Measurements from ENCODE around the gene MTX1.
"Not testable (repeated sequence)": the region's sequence is repeated elsewhere in the genome, so short reads cannot be mapped to it uniquely, and the experiment has no call there.

Gene MTX1

DNA sequence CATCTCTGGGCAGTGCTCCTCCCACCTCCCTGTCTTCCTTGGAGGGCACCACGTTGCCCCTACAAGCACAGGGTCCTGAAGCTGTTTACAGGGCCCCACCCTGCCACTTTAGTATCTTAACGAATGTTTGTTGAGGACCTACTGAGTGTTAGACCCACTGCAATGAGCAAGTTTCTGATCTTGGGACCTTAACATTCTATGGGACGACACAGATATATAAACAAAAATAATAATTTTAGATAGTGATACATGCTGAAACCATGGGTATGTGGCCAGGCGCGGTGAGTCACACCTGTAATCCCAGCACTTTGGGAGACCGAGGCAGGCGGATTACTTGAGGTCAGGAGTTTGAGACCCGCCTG, 36.6 kb downstream of the MTX1 start:
- H3K36me3 ChIP-seq (ENCODE audit: low read depth), result peaks cover 23% of the 10 kb centered on the region
- no peak for ATAC-seq (ENCODE audit: low read depth)
- no peaks in the 10 kb centered on the region for H3K27me3 ChIP-seq (ENCODE audit: insufficient read depth, poor library complexity, severe bottlenecking)
- H3K27ac ChIP-seq (ENCODE audit: poor library complexity, severe bottlenecking), result peak overlapping the region; percentile 66
- H3K4me1 ChIP-seq (ENCODE audit: insufficient read depth, poor library complexity, severe bottlenecking), result peaks cover 5% of the 10 kb centered on the region
- TF ChIP-seq, protein P1, sequence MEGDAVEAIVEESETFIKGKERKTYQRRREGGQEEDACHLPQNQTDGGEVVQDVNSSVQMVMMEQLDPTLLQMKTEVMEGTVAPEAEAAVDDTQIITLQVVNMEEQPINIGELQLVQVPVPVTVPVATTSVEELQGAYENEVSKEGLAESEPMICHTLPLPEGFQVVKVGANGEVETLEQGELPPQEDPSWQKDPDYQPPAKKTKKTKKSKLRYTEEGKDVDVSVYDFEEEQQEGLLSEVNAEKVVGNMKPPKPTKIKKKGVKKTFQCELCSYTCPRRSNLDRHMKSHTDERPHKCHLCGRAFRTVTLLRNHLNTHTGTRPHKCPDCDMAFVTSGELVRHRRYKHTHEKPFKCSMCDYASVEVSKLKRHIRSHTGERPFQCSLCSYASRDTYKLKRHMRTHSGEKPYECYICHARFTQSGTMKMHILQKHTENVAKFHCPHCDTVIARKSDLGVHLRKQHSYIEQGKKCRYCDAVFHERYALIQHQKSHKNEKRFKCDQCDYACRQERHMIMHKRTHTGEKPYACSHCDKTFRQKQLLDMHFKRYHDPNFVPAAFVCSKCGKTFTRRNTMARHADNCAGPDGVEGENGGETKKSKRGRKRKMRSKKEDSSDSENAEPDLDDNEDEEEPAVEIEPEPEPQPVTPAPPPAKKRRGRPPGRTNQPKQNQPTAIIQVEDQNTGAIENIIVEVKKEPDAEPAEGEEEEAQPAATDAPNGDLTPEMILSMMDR (IDR thresholded peaks at IDR 0.05; ENCODE audit: poor library complexity, severe bottlenecking), result no peak
- DNase-seq (ENCODE audit: low spot score), result no peak
- peak overlapping the region; percentile 48 for H3K4me3 ChIP-seq (ENCODE audit: severe bottlenecking)
- H3K9me3 ChIP-seq (ENCODE audit: severe bottlenecking), result no peaks in the 10 kb centered on the region

DNA sequence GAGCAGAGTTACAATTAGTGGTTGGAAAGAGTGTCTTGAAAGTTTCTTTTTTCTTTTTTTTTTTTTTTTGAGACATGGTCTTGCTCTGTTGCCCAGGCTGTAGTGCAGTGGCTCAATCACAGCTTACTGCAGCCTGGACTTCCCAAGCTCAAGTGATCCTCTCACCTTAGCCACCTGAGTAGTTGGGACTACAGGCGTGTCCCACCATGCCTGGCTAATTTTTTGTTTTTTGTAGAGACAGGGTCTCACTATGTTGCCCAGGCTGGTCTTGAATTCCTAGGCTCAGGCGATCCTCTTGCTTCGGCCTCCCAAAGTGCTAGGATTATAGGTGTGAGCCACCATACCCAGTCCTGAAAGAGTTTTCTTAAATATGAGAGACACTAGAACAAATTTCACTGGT, 38.3 kb downstream of the MTX1 start:
- DNase-seq (ENCODE audit: low spot score); H3K27me3 ChIP-seq (ENCODE audit: insufficient read depth, poor library complexity, severe bottlenecking); ATAC-seq (ENCODE audit: low read depth); H3K9me3 ChIP-seq (ENCODE audit: severe bottlenecking); H3K4me1 ChIP-seq (ENCODE audit: insufficient read depth, poor library complexity, severe bottlenecking); H3K4me3 ChIP-seq (ENCODE audit: severe bottlenecking); H3K27ac ChIP-seq (ENCODE audit: poor library complexity, severe bottlenecking): not testable (repeated sequence)
- peaks cover 30% of the 10 kb centered on the region for H3K36me3 ChIP-seq (ENCODE audit: low read depth)

DNA sequence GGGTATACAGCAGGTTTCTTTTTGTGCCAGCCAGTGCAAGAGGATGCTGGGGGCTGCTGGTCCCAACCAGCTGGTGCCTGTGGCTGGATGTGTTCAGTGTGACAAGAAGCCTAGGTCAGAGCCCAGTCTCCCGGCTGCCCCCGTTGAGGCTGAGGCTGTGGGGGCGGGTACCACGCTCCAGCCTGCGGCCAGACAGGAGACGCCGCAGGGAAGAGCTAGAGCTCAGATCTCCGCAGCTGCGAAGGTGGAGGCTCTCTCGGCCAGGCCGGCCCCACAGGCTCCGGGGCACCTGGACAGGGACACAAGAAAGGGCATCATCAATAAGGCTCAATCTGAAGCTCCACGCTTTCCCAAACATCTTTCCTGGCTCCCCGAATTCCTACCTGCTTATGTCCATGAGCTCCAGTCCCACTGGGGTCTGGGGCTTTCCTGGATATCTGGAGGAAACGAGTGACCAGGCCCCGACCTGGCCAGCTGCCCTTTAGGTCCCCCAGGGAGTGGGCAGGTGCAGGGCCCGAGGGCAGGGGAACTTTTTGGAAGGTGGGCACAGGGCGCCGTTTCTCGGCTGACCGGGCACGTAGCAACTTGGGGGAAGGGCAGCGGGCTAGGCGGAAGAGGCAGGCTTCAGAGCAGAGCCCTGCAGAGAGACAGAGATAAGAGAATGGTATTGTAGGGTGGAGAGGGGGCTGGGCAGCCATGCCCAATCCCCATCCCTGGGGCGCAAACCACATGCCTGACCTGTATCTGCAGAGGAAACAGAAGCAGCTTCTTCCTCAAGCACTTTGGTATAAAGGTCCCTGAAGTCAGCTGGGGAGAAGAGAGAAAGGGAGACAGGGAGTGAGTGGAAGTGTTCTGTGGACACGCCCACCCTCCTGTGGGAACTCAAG, 39.4 kb downstream of the MTX1 start:
- no peak for DNase-seq (ENCODE audit: low spot score)
- H3K27me3 ChIP-seq (ENCODE audit: insufficient read depth, poor library complexity, severe bottlenecking), result no peaks in the 10 kb centered on the region
- H3K4me3 ChIP-seq (ENCODE audit: severe bottlenecking), result no peak overlapping the region
- TF ChIP-seq, protein P1 (IDR thresholded peaks at IDR 0.05; ENCODE audit: poor library complexity, severe bottlenecking), result no peak
- H3K4me1 ChIP-seq (ENCODE audit: insufficient read depth, poor library complexity, severe bottlenecking), result no peaks in the 10 kb centered on the region
- peaks cover 31% of the 10 kb centered on the region for H3K36me3 ChIP-seq (ENCODE audit: low read depth)
- no peak overlapping the region for H3K27ac ChIP-seq (ENCODE audit: poor library complexity, severe bottlenecking)
- ATAC-seq (ENCODE audit: low read depth), result no peak
- H3K9me3 ChIP-seq (ENCODE audit: severe bottlenecking), result no peaks in the 10 kb centered on the region

DNA sequence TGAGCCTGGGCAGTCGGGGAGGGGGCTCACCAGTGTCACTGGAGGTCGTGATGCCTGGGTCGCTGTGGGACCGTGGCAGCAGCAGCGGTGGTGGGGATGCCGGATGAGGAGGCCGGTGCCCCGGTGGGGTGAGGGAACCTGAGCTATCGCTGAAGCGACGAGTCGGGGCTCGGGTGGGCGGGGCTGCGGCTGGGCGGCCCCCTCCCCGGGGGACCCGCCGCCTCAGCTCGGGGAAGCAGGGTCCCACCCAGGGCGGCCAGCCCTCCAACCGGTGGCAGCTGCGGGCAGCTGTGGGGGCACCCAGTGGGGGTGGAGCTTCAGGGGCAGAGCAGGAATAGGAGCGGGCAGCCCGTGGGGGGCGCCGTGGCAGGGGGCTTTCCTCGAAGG, 41.7 kb downstream of the MTX1 start:
- H3K27ac ChIP-seq (ENCODE audit: poor library complexity, severe bottlenecking), result no peak overlapping the region
- H3K36me3 ChIP-seq (ENCODE audit: low read depth), result peaks cover 38% of the 10 kb centered on the region
- DNase-seq (ENCODE audit: low spot score), result no peak
- no peaks in the 10 kb centered on the region for H3K9me3 ChIP-seq (ENCODE audit: severe bottlenecking)
- peaks cover 5% of the 10 kb centered on the region for H3K4me1 ChIP-seq (ENCODE audit: insufficient read depth, poor library complexity, severe bottlenecking)
- ATAC-seq (ENCODE audit: low read depth), result no peak
- TF ChIP-seq, protein P1 (IDR thresholded peaks at IDR 0.05; ENCODE audit: poor library complexity, severe bottlenecking), result no peak
- no peaks in the 10 kb centered on the region for H3K27me3 ChIP-seq (ENCODE audit: insufficient read depth, poor library complexity, severe bottlenecking)
- H3K4me3 ChIP-seq (ENCODE audit: severe bottlenecking), result no peak overlapping the region

DNA sequence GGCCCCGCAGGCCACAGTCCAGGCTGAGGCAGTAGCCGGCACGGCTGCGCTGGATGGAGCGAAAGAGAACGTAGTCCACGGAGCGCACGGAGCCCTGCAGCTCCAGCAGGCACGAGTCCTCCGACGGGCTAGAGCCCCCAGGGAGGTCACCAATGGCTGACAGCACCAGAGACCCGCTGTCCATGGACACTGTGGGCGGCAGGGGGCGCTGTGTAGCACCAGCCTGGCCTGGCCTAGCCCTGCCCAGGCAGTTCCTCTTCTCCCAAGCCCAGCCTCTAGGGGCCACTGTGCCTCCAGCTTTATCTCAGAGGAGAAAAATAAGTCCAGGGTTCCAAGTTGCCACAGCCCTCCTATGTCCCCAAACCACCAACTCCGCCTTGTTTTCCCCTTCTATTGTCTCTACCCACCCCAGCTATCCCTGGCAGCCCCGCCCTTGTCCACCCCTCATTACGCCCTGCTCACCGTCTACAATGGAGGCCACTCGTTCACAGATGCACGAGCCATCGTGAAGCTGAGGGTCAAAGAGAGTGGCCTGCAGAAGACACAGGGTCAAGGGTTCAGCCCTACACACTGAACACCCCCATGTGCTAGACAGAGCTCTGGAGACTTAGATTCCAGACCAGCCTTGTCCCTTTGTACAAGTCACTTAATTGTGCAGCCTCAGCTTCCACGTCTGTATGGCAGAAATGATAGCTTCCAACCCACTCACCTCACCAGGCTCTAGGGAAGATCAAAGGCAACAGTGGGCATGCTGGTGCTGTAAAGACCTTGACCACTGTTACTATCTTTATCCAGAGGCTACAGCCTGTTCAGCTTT, 42.3 kb downstream of the MTX1 start:
- H3K4me3 ChIP-seq (ENCODE audit: severe bottlenecking), result no peak overlapping the region
- H3K36me3 ChIP-seq (ENCODE audit: low read depth), result peaks cover 38% of the 10 kb centered on the region
- peaks cover 5% of the 10 kb centered on the region for H3K4me1 ChIP-seq (ENCODE audit: insufficient read depth, poor library complexity, severe bottlenecking)
- DNase-seq (ENCODE audit: low spot score), result no peak
- no peak overlapping the region for H3K27ac ChIP-seq (ENCODE audit: poor library complexity, severe bottlenecking)
- H3K9me3 ChIP-seq (ENCODE audit: severe bottlenecking), result no peaks in the 10 kb centered on the region
- TF ChIP-seq, protein P1 (IDR thresholded peaks at IDR 0.05; ENCODE audit: poor library complexity, severe bottlenecking), result peak; percentile 98
- no peaks in the 10 kb centered on the region for H3K27me3 ChIP-seq (ENCODE audit: insufficient read depth, poor library complexity, severe bottlenecking)
- ATAC-seq (ENCODE audit: low read depth), result peak; percentile 79
